ENCODE data around the gene UVSSA. TPM values are rescaled to one million over a fixed set of nuclear protein-coding genes. Genes with fewer than 3 reads are reported as not detected.
"Not testable (repeated sequence)": the region's sequence is repeated elsewhere in the genome, so short reads cannot be mapped to it uniquely, and the experiment has no call there.

The UVSSA gene
- total RNA-seq, 2 experiments from 2014 or later: 19.1 to 23.0 TPM

DNA sequence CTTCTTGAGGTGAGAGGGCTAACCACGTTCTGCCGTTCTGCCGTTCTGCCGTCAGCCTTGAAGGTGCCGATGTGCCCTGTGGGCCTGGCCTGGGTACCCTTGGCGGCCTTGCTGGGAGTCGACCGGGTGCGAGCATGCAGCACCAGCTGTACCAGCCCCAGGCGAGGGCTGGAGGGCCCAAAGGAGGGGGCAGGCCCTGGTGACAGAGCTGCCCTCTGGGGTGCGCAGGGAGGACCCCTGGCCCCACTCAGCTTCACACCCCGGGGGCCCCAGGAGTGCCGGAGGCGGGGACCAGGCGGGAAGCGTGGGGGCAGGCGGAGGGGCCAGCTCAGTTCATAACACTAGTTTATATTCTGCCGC lies 22.1 kb downstream of the UVSSA start:
- H3K4me1 Mint-ChIP-seq: no peaks in the 10 kb centered on the region
- H3K4me3 Mint-ChIP-seq: no peak overlapping the region
- ChIA-PET POLR2A (no interaction called here), CTCF (no interaction called here)
- H3K36me3 Mint-ChIP-seq (ENCODE audit: low read depth): no peaks in the 10 kb centered on the region
- no peak overlapping the region for H3K27ac Mint-ChIP-seq
- H3K9me3 Mint-ChIP-seq: no peaks in the 10 kb centered on the region
- DNase-seq: no peak
- H3K27me3 Mint-ChIP-seq: no peaks in the 10 kb centered on the region

DNA sequence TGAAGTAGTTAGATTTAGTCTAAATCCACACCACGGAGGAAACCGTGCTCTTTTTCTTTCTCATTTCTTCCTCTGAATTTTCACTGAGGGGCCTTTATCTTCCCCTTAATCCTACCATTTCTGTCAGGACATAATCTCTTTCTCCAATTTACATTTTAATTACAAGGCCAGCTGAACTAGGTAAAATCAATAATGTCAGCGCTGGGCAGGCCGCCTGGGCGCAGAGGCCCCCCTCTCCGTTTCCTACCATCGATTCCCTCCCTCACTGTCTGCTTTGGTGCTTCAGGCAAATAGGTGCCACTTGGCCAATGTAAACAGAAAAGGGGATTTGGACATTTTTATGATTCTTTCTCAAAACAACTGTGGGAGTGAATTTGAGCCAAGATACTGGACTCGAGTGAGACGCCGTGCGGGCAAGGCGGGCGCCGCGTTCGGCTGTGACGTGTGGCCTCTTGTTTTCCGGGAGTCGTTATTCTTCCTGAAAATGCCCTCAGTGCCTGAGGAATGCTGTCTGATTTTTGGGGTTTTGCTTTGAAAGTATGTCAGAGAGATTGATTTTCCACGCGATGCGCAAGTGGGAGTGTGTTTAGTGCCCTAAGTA lies 22.6 kb downstream of the UVSSA start:
- DNase-seq: no peak
- Mint-ChIP-seq H3K27me3 (no peaks in the 10 kb centered on the region), H3K36me3 (ENCODE audit: low read depth) (no peaks in the 10 kb centered on the region), H3K27ac (no peak overlapping the region), H3K4me1 (no peaks in the 10 kb centered on the region), H3K9me3 (no peaks in the 10 kb centered on the region), H3K4me3 (no peak overlapping the region)
- ChIA-PET POLR2A (no interaction called here), CTCF (no interaction called here)

GRCh38 chr4:1370321-1371124 lies 23.5 kb downstream of the UVSSA start:
- CTCF ChIA-PET: no interaction called here
- no peak overlapping the region for H3K4me3 Mint-ChIP-seq
- no peaks in the 10 kb centered on the region for H3K4me1 Mint-ChIP-seq
- H3K36me3 Mint-ChIP-seq (ENCODE audit: low read depth): no peaks in the 10 kb centered on the region
- H3K9me3 Mint-ChIP-seq: no peaks in the 10 kb centered on the region
- H3K27ac Mint-ChIP-seq: no peak overlapping the region
- no peaks in the 10 kb centered on the region for H3K27me3 Mint-ChIP-seq
- DNase-seq: no peak
- POLR2A ChIA-PET: no interaction called here

GRCh38 chr4:1371176-1372165 lies 24.5 kb downstream of the UVSSA start:
- Mint-ChIP-seq H3K4me1 (no peaks in the 10 kb centered on the region), H3K4me3 (no peak overlapping the region), H3K36me3 (ENCODE audit: low read depth) (no peaks in the 10 kb centered on the region), H3K27me3 (no peaks in the 10 kb centered on the region), H3K9me3 (no peaks in the 10 kb centered on the region), H3K27ac (no peak overlapping the region)
- POLR2A ChIA-PET: no interaction called here
- DNase-seq: no peak
- CTCF ChIA-PET: no interaction called here

GRCh38 chr4:1372576-1372975 lies 25.6 kb downstream of the UVSSA start:
- POLR2A ChIA-PET; H3K9me3 Mint-ChIP-seq; H3K4me3 Mint-ChIP-seq; H3K27me3 Mint-ChIP-seq; DNase-seq; CTCF ChIA-PET; H3K4me1 Mint-ChIP-seq; H3K36me3 Mint-ChIP-seq (ENCODE audit: low read depth); H3K27ac Mint-ChIP-seq: not testable (repeated sequence)

- ChIA-PET POLR2A (no interaction called here), CTCF (no interaction called here)
- H3K27ac Mint-ChIP-seq: no peak overlapping the region
- H3K4me3 Mint-ChIP-seq: no peak overlapping the region
- H3K4me1 Mint-ChIP-seq: no peaks in the 10 kb centered on the region
- H3K9me3 Mint-ChIP-seq: no peaks in the 10 kb centered on the region
- H3K36me3 Mint-ChIP-seq (ENCODE audit: low read depth): no peaks in the 10 kb centered on the region
- H3K27me3 Mint-ChIP-seq: no peaks in the 10 kb centered on the region
- no peak for DNase-seq
Measured at GRCh38 chr4:1373892-1374705, 27.1 kb downstream of the UVSSA start.

DNA sequence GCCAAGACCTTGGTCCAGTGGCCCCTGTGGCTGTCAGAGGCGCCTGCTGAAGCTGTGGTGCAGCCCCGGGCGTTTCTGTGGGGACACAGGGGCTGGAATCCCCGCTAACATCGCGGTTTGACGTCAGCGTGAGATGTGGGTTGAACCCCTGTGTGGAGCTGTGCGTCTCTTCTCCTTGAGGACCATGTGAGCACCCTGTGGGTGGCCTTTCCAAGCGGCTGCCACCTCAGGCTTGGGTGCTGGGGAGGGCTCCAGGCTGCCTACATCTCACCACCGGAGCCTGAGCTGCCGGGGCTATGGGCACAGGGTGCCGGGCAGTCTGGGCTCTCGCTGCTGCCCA lies 27.7 kb downstream of the UVSSA start:
- no peak overlapping the region for H3K4me3 Mint-ChIP-seq
- H3K9me3 Mint-ChIP-seq: no peaks in the 10 kb centered on the region
- no peaks in the 10 kb centered on the region for H3K36me3 Mint-ChIP-seq (ENCODE audit: low read depth)
- CTCF ChIA-PET: no interaction called here
- no peaks in the 10 kb centered on the region for H3K27me3 Mint-ChIP-seq
- H3K4me1 Mint-ChIP-seq: no peaks in the 10 kb centered on the region
- H3K27ac Mint-ChIP-seq: no peak overlapping the region
- POLR2A ChIA-PET: no interaction called here
- DNase-seq: no peak

DNA sequence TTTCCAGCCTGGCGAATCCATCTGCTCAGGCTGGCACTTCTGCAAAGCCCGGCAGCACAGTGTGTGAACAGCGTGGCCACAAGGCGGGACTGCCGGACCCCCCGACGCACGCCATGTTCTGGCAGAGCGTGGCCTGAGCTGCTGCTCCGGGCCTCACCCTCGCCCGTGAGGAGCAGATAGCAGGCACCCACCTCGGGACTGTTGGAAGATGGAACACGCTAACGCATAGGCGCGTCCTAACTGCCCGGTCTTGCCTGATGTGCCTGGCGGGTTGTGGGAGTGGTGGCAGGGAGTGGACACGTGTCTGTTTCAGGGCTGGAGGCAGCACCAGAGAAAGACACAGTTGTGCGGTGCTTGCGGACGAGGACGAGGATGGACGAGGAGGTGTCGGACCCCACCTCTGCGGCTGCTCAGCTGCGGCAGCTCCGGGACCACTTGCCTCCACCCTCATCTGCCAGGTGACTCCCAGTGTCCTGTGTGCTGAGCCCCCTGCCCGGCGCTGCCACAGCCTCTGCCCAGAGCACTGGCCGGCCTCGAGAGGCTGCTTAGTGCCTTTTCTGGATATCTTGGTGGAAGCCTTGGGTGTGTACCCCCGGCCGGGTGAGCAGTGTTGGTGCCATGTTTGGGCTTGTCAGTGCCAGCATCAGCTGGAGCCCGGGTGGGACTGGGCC lies 28.2 kb downstream of the UVSSA start:
- H3K4me1 Mint-ChIP-seq: no peaks in the 10 kb centered on the region
- H3K27ac Mint-ChIP-seq: no peak overlapping the region
- H3K9me3 Mint-ChIP-seq: no peaks in the 10 kb centered on the region
- DNase-seq: no peak
- H3K4me3 Mint-ChIP-seq: no peak overlapping the region
- ChIA-PET POLR2A (no interaction called here), CTCF (no interaction called here)
- no peaks in the 10 kb centered on the region for H3K36me3 Mint-ChIP-seq (ENCODE audit: low read depth)
- H3K27me3 Mint-ChIP-seq: no peaks in the 10 kb centered on the region

- H3K9me3 Mint-ChIP-seq: no peaks in the 10 kb centered on the region
- H3K27ac Mint-ChIP-seq: no peak overlapping the region
- DNase-seq: no peak
- no peaks in the 10 kb centered on the region for H3K36me3 Mint-ChIP-seq (ENCODE audit: low read depth)
- no peaks in the 10 kb centered on the region for H3K27me3 Mint-ChIP-seq
- ChIA-PET CTCF (no interaction called here), POLR2A (no interaction called here)
- H3K4me1 Mint-ChIP-seq: no peaks in the 10 kb centered on the region
- no peak overlapping the region for H3K4me3 Mint-ChIP-seq
Measured at GRCh38 chr4:1375761-1376322, 28.8 kb downstream of the UVSSA start.

DNA sequence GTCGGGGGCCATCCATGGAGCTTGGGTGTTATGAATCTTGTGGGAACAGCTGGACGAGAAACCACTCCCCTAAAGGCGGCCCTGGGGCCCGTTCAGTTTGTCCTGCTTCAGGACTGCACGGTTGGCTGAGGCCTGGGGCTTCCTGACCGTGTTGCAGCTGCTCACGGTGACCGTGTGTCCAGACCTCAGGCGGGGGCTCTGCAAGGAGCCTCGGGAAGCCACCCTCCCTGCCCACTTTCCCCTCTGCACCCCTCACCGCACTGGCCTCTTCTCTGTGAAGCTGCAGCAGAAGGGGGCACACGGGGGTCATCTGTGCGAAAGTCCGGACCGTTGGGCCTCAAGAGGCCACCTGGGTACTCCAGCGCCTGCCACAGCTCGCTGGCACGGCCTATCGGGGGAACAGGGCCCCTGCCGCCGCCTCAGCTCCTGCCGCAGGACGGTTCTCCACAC lies 29.4 kb downstream of the UVSSA start:
- Mint-ChIP-seq H3K4me3 (no peak overlapping the region), H3K27me3 (no peaks in the 10 kb centered on the region), H3K9me3 (no peaks in the 10 kb centered on the region), H3K36me3 (ENCODE audit: low read depth) (no peaks in the 10 kb centered on the region), H3K27ac (no peak overlapping the region), H3K4me1 (no peaks in the 10 kb centered on the region)
- ChIA-PET POLR2A (no interaction called here), CTCF (no interaction called here)
- no peak for DNase-seq

GRCh38 chr4:1376841-1377605 lies 30.0 kb downstream of the UVSSA start:
- no peak overlapping the region for H3K27ac Mint-ChIP-seq
- H3K9me3 Mint-ChIP-seq: no peaks in the 10 kb centered on the region
- no peak overlapping the region for H3K4me3 Mint-ChIP-seq
- H3K27me3 Mint-ChIP-seq: no peaks in the 10 kb centered on the region
- no peaks in the 10 kb centered on the region for H3K4me1 Mint-ChIP-seq
- DNase-seq: no peak
- ChIA-PET CTCF (no interaction called here), POLR2A (no interaction called here)
- H3K36me3 Mint-ChIP-seq (ENCODE audit: low read depth): no peaks in the 10 kb centered on the region
